Measurements from ENCODE around the gene ALKBH5. TPM values are rescaled to one million over a fixed set of nuclear protein-coding genes. Genes with fewer than 3 reads are reported as not detected.

ALKBH5 gene
- total and polyA plus RNA-seq, 8 donors, result 53.6 to 99.6 (median 63.1) TPM

DNA sequence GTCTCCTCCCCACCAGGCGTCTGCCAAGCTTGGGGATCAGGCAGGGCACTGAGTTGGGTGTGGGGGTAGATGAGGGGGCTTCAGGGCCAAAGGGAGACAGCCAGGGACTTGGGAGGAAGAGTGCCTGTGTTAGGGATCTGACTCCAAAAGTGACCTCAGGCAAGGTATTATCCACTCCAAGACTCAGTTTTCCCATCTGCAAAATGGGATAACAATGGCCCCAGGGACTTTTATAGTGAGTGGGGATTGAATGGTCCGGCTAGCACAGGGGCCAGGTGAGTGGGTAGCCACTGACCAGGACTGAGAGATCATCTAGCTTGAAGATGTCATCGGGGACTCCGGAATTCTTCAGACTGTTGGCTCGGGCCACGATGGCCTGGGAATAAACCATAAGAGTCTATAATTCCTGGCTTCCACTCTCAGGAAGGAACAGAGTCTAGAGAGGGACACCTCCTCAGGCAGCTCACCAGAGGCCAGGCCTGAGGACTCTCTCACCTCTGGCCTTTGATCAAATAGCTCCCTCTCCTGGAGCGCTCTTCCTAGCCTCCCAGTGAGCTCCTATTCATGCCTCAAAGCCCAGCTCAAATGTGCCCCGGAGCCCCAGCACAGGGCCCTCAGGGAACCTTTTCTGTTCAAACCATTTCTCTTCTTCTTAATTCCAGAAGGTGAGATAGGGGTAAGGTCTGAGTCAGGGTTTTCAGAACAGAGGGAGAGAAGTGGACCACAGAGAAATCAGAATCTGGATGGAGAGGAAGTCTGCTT, 71.4 kb downstream of the ALKBH5 start:
- H3K9me3 ChIP-seq, result no peaks in the 10 kb centered on the region
- TF ChIP-seq, protein P1, sequence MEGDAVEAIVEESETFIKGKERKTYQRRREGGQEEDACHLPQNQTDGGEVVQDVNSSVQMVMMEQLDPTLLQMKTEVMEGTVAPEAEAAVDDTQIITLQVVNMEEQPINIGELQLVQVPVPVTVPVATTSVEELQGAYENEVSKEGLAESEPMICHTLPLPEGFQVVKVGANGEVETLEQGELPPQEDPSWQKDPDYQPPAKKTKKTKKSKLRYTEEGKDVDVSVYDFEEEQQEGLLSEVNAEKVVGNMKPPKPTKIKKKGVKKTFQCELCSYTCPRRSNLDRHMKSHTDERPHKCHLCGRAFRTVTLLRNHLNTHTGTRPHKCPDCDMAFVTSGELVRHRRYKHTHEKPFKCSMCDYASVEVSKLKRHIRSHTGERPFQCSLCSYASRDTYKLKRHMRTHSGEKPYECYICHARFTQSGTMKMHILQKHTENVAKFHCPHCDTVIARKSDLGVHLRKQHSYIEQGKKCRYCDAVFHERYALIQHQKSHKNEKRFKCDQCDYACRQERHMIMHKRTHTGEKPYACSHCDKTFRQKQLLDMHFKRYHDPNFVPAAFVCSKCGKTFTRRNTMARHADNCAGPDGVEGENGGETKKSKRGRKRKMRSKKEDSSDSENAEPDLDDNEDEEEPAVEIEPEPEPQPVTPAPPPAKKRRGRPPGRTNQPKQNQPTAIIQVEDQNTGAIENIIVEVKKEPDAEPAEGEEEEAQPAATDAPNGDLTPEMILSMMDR (IDR thresholded peaks at IDR 0.05), result no peak
- intact Hi-C loops (cut with DNase I), result no loop called here
- ATAC-seq, result no peak
- peaks cover 17 to 30% of the 10 kb centered on the region in 2 donors for H3K4me1 ChIP-seq
- H3K36me3 ChIP-seq, result peaks cover 0 to 68% of the 10 kb centered on the region in 2 donors
- H3K27me3 ChIP-seq, result no peaks in the 10 kb centered on the region
- H3K4me3 ChIP-seq, result no peak overlapping the region
- no peak for DNase-seq
- H3K27ac ChIP-seq, result no peak overlapping the region

DNA sequence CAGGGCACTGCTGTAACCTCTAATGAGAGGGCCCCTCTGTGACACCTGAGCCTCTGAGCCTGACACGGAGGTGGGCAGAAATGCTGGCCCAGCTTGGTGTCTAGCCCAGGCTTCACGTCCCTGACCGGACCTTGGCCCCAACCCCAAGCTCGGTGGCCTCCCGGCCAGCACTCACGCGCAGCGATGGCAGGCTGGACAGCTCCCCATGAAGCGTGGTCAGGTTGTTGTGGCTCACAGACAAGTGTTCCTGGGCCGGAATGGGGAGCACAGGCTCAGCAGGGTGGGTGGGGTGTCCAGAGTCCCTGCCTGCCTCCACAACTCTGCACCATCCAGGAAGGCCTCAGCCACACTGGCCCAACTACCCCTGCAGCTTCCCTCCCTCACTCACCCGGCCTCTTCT, 72.7 kb downstream of the ALKBH5 start:
- DNase-seq (no peak), ATAC-seq (no peak)
- Histone ChIP-seq H3K36me3 (peaks cover 0 to 55% of the 10 kb centered on the region in 2 donors), H3K4me1 (peaks cover 18 to 37% of the 10 kb centered on the region in 2 donors), H3K9me3 (no peaks in the 10 kb centered on the region), H3K27me3 (no peaks in the 10 kb centered on the region), H3K27ac (no peak overlapping the region), H3K4me3 (peak overlapping the region in 1 of 2 donors; percentile 99)
- intact Hi-C loops (cut with DNase I), result no loop called here
- TF ChIP-seq, protein P1 (IDR thresholded peaks at IDR 0.05), result no peak

DNA sequence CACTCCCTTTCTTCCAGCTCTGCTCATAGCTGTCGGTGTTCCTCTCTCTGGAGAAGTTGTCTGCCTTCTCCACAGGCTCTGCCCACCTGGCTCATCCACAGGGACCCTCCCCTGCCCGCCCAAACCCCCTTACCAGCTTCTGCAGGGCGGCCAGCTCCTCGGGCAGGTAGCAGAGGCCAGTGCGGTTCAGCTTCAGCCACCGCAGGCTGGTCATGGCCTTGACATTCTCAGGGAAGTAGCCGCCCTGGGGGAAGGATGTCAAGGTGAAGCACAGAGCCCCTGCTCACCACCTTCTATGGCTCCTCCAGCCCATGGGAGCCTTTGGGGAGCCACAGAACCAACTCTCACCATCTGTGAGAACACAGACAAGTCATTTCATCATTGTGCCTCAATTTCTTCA, 73.1 kb downstream of the ALKBH5 start:
- peaks cover 0 to 51% of the 10 kb centered on the region in 2 donors for H3K36me3 ChIP-seq
- peaks cover 22 to 42% of the 10 kb centered on the region in 2 donors for H3K4me1 ChIP-seq
- H3K27me3 ChIP-seq, result no peaks in the 10 kb centered on the region
- intact Hi-C loops (cut with DNase I), result no loop called here
- peak overlapping the region in 1 of 2 donors; percentile 99 for H3K4me3 ChIP-seq
- no peak for ATAC-seq
- no peaks in the 10 kb centered on the region for H3K9me3 ChIP-seq
- peak overlapping the region in 1 of 2 donors; percentile 99 for H3K27ac ChIP-seq
- TF ChIP-seq, protein P1 (IDR thresholded peaks at IDR 0.05), result no peak
- no peak for DNase-seq

DNA sequence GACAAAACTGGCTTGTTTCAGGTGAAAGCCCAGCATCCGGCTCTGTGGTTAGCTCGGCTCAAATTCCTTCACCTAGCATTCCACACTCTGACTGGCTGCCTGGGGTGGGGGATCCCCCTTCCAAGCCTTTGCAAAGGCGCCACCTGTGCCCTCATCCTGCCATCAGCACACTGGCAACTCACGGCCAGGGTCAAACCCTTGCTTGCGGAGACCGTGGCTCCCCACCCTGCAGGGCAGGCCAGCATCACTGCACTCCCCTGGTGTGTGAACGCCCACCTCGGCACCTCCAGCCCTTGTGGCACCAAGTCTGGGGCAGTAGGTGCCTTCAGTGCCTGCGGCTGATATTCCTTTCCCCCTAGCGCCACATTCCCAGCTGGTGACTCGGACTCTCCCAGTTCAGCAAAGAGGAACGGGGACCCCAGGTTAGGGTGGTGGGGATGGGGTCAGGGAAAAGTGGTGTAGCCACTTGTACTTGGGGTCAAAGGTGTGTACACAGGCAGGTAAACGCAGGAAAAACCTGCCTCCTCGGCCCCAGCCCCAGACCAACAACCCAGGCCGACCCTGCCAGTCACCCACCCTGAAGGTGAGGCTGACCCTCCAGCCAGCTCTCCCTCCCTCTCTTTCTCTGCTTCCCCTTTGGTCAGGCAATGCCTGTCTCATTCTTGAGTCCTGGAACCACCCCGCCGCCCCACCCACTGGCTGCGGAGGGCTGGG, 73.8 kb downstream of the ALKBH5 start:
- ATAC-seq (peak; percentile 35), DNase-seq (peak in 3 of 4 donors; percentile 30 to 92 (median 74))
- H3K4me3 ChIP-seq, result peak overlapping the region; percentile 98 to 99
- H3K27ac ChIP-seq, result peak overlapping the region; percentile 92 to 99
- TF ChIP-seq, protein P1 (IDR thresholded peaks at IDR 0.05), result no peak
- H3K36me3 ChIP-seq, result peaks cover 0 to 44% of the 10 kb centered on the region in 2 donors
- H3K27me3 ChIP-seq, result no peaks in the 10 kb centered on the region
- intact Hi-C loops (cut with DNase I), result no loop called here
- peaks cover 22 to 48% of the 10 kb centered on the region in 2 donors for H3K4me1 ChIP-seq
- H3K9me3 ChIP-seq, result no peaks in the 10 kb centered on the region

GRCh38 chr17:18257982-18258355, 74.3 kb downstream of the ALKBH5 start:
- peak; percentile 64 for ATAC-seq
- no peaks in the 10 kb centered on the region for H3K27me3 ChIP-seq
- intact Hi-C loops (cut with DNase I), result no loop called here
- H3K9me3 ChIP-seq, result no peaks in the 10 kb centered on the region
- TF ChIP-seq, protein P1 (IDR thresholded peaks at IDR 0.05), result no peak
- H3K4me1 ChIP-seq, result peaks cover 22 to 48% of the 10 kb centered on the region in 2 donors
- peak; percentile 17 to 95 (median 58) for DNase-seq
- peak overlapping the region; percentile 92 to 99 for H3K27ac ChIP-seq
- peaks cover 0 to 42% of the 10 kb centered on the region in 2 donors for H3K36me3 ChIP-seq
- H3K4me3 ChIP-seq, result peak overlapping the region; percentile 98 to 99
